Right lung (tissue), 5 donors: ENCODE measurements around the gene LY9. TPM values are rescaled to one million over a fixed set of nuclear protein-coding genes. Genes with fewer than 3 reads are reported as not detected.
"Not testable (repeated sequence)": the region's sequence is repeated elsewhere in the genome, so short reads cannot be mapped to it uniquely, and the experiment has no call there.

Source experiments
- DNase-seq, 2 donors: peaks; one replicate each; pipeline ENCODE4 v3.0.0-alpha.2; 2013
- polyA plus RNA-seq, 5 donors: library from polyadenylated mRNA; unstranded; fragments of 120-200 nt; gene quantifications; one replicate each; pipeline versions ENCODE4 v1.2.1 to v1.2.3, GENCODE V29; 2013; ENCODE audit warnings: inconsistent platforms in 1 of 5, low replicate concordance in 1 of 5; ENCODE audit not compliant: insufficient read length in 5 of 5, insufficient read depth in 1 of 5

Gene LY9
- polyA plus RNA-seq, 5 donors = 0.18 to 0.56 (median 0.44) TPM

- no peak for DNase-seq
These were observed 67.8 kb downstream of the LY9 start for GRCh38 chr1:160863774-160864131.

GRCh38 chr1:160864173-160864572, 68.2 kb downstream of the LY9 start:
- no peak for DNase-seq

GRCh38 chr1:160865337-160865736, 69.4 kb downstream of the LY9 start:
- no peak for DNase-seq

- no peak for DNase-seq
These were observed 70.2 kb downstream of the LY9 start for GRCh38 chr1:160866001-160866694.

GRCh38 chr1:160866695-160867260, 70.8 kb downstream of the LY9 start:
- no peak for DNase-seq

- not testable (repeated sequence) for DNase-seq
These were observed 71.7 kb downstream of the LY9 start for GRCh38 chr1:160867651-160868050.

- no peak for DNase-seq
These were observed 72.2 kb downstream of the LY9 start for GRCh38 chr1:160868141-160868540.

- no peak for DNase-seq
These were observed 79.0 kb downstream of the LY9 start for GRCh38 chr1:160874935-160875334.

- not testable (repeated sequence) for DNase-seq
These were observed 79.6 kb downstream of the LY9 start for GRCh38 chr1:160875591-160875990.

GRCh38 chr1:160876311-160876710, 80.3 kb downstream of the LY9 start:
- no peak for DNase-seq

- no peak for DNase-seq
These were observed 81.2 kb downstream of the LY9 start for GRCh38 chr1:160877221-160877620.

Other genes starting within 250 kb of the LY9 start
- gene CD84, start 216.7 kb upstream of the LY9 start, polyA plus RNA-seq = 1 to 10 TPM; 1.2 to 3.2 (median 2.4) TPM
- gene SLAMF1, start 149.1 kb upstream of the LY9 start, polyA plus RNA-seq = under 1 TPM in 4 of 5 donors, not detected in 1; 0.06 to 0.23 (median 0.12) TPM
- 10 to 100 TPM in 1 of 5 donors, 1 to 10 TPM in 4; 5.5 to 10.9 (median 6.1) TPM for gene CD48, start 84.4 kb upstream of the LY9 start, polyA plus RNA-seq
- 1 to 10 TPM in 3 of 5 donors, under 1 TPM in 2; 0.49 to 2.2 (median 1.3) TPM for gene SLAMF7, start 56.9 kb upstream of the LY9 start, polyA plus RNA-seq
- gene CD244, start 66.7 kb downstream of the LY9 start, polyA plus RNA-seq = under 1 TPM; 0.28 to 0.97 (median 0.71) TPM
- gene ITLN1, start 89.0 kb downstream of the LY9 start, polyA plus RNA-seq = 1 to 10 TPM in 2 of 5 donors, under 1 TPM in 3; 0.38 to 1.6 (median 0.74) TPM
- under 1 TPM in 1 of 5 donors, not detected in 4; 0.22 TPM for gene ITLN2, start 158.6 kb downstream of the LY9 start, polyA plus RNA-seq
- gene F11R, start 225.0 kb downstream of the LY9 start, polyA plus RNA-seq = 100 to 1,000 TPM in 1 of 5 donors, 10 to 100 TPM in 4; 76.0 to 110 (median 86.2) TPM
- 10 to 100 TPM; 32.7 to 51.5 (median 49.5) TPM for gene TSTD1, start 242.8 kb downstream of the LY9 start, polyA plus RNA-seq
- gene USF1, start 249.8 kb downstream of the LY9 start, polyA plus RNA-seq = 10 to 100 TPM; 63.8 to 67.7 (median 64.3) TPM